Lower leg skin (tissue), 4 donors: ENCODE results near the gene TCAIM. TPM values are rescaled to one million over a fixed set of nuclear protein-coding genes. Genes with fewer than 3 reads are reported as not detected.

ENCODE experiments used
- DNase-seq, 2 donors: peaks; one replicate each; pipeline ENCODE4 v3.0.0-alpha.2; 2019; ENCODE audit warnings: low spot score in 2 of 2
- H3K4me3 ChIP-seq: fragments of 200-600 bp; sonication (generic); 2 replicates; pipeline ENCODE4 v1.5.1; 2017; ENCODE audit warnings: mild to moderate bottlenecking, low read depth; ENCODE audit not compliant: poor library complexity, severe bottlenecking
- CTCF ChIP-seq, 3 donors: fragments of 450-650 bp; IDR thresholded peaks; one replicate each; pipeline ENCODE4 v1.5.1; 2016; ENCODE audit warnings: antibody characterized with exemption in 3 of 3, mild to moderate bottlenecking in 3 of 3, moderate library complexity in 2 of 3
- POLR2A ChIP-seq, 2 donors: fragments of 450-650 bp; IDR thresholded peaks; one replicate each; pipeline ENCODE4 v1.6.1; 2016 to 2017; ENCODE audit warnings: antibody characterized with exemption in 2 of 2, mild to moderate bottlenecking in 1 of 2, moderate library complexity in 1 of 2
- WGBS, 2 donors: methylation state at CpG; one replicate each; pipeline ENCODE4 v1.1.5; 2018; 5-methylcytosine and 5-hydroxymethylcytosine counted together
- intact Hi-C: fragments of 100-400 bp; cut with DNase I; formaldehyde crosslinking; loops from one replicate; pipeline ENCODE4 v1.15.0; 2023; ENCODE audit warnings: low total_unique reads
- total RNA-seq, 4 donors: library from RNA; depleted of rRNA; stranded (reverse); fragments of >200 nt; gene quantifications; one replicate each; pipeline ENCODE4 v1.1.0, GENCODE V29; 2016

TCAIM gene
- total RNA-seq, 4 donors from 2014 or later: 16.6 to 20.0 (median 18.5) TPM

GRCh38 chr3:44348993-44349392, 10.4 kb downstream of the TCAIM start:
- 87 to 90% methylated on average over 6 of the region's 6 CpGs for WGBS, 2 donors
- no peak overlapping the region for H3K4me3 ChIP-seq
- intact Hi-C loops: no loop called here
- DNase-seq: no peak
- no peak for TF ChIP-seq POLR2A (IDR thresholded peaks at IDR 0.05)
- TF ChIP-seq CTCF (IDR thresholded peaks at IDR 0.05): no peak

DNA sequence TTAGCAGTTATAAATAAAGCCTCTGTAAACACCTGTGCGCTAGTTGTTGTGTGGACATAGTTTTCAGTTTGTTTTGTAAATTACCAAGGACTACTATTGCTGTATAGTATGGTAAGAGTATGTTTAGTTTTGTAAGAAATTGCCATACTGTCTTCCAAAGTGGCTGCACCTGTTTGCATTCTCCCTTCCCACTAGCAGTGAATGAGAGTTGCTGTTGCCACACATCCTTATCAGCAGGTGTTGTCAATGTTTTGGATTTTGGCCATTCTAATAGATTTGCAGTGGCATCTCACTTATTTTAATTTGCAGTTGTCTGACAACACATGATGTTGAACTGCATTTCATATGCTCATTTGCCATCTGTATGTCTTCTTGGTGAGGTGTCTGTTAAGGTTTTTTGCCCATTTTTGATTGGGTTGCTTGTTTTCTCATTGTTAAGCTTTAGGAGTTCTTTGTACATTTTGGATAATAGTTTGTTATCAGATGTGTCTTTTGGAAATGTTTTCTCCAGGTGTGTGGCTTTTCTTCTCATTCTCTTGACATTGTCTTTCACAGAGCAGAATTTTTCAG, 14.9 kb downstream of the TCAIM start:
- no peak overlapping the region for H3K4me3 ChIP-seq
- no peak for DNase-seq
- intact Hi-C loops: no loop called here
- 91 to 92% methylated on average over 1 of the region's 1 CpG for WGBS, 2 donors
- TF ChIP-seq CTCF (IDR thresholded peaks at IDR 0.05): no peak
- no peak for TF ChIP-seq POLR2A (IDR thresholded peaks at IDR 0.05)

GRCh38 chr3:44355362-44356033, 16.9 kb downstream of the TCAIM start:
- intact Hi-C loops: no loop called here
- no peak overlapping the region for H3K4me3 ChIP-seq
- no peak for TF ChIP-seq CTCF (IDR thresholded peaks at IDR 0.05)
- no peak for TF ChIP-seq POLR2A (IDR thresholded peaks at IDR 0.05)
- WGBS, 2 donors: 10 to 17% methylated on average over 2 of the region's 2 CpGs
- DNase-seq: no peak

- H3K4me3 ChIP-seq: no peak overlapping the region
- no peak for DNase-seq
- no peak for TF ChIP-seq CTCF (IDR thresholded peaks at IDR 0.05)
- TF ChIP-seq POLR2A (IDR thresholded peaks at IDR 0.05): no peak
- intact Hi-C loops: no loop called here
- 74% methylated on average over 3 of the region's 3 CpGs for WGBS, 2 donors
Measured at GRCh38 chr3:44359146-44359751, 20.7 kb downstream of the TCAIM start.

DNA sequence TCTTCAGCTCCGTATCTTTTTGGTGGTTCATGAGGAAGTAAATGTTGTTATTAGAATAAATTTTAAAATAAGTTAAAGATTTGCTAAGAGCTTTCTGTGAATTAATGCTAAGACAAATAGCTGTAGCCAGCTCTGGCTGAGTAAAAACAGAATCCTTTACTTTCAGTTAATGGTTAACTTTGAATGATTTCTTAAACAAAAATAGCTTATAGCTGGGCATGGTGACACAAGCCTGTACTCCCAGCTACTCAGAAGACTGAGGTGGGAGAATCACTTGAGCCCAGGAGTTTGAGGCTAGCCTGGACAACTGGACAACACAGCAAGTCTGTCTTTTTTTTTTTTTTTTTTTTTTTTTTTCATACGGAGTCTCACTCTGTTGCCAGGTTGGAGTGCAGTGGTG, 25.0 kb downstream of the TCAIM start:
- intact Hi-C loops: no loop called here
- no peak for DNase-seq
- WGBS, 2 donors: 91 to 98% methylated on average over 2 of the region's 2 CpGs
- TF ChIP-seq CTCF (IDR thresholded peaks at IDR 0.05): no peak
- TF ChIP-seq POLR2A (IDR thresholded peaks at IDR 0.05): no peak
- no peak overlapping the region for H3K4me3 ChIP-seq
